Measurements from ENCODE around the gene PTPN21. TPM values are rescaled to one million over a fixed set of nuclear protein-coding genes. Genes with fewer than 3 reads are reported as not detected.

PTPN21 gene
- total and polyA plus RNA-seq, 2 experiments from 2014 or later = 8.1 to 16.3 TPM

GRCh38 chr14:88518592-88519512 is 36.0 kb downstream of the PTPN21 start:
- H3K27ac ChIP-seq = no peak overlapping the region
- WGBS (ENCODE audit: low lambda C conversion rate, missing lambda C conversion rate) = 85% methylated on average over 5 of the region's 5 CpGs
- peaks cover 21% of the 10 kb centered on the region for H3K79me2 ChIP-seq
- no peaks in the 10 kb centered on the region for H3K27me3 ChIP-seq
- no peak overlapping the region for H2AFZ ChIP-seq
- H3K9me2 ChIP-seq (replicated peaks; ENCODE audit: insufficient read depth) = no peaks in the 10 kb centered on the region
- no peak overlapping the region for H3K4me3 ChIP-seq
- DNase-seq (ENCODE audit: low spot score) = no peak
- H3K9me3 ChIP-seq (ENCODE audit: low read depth) = no peaks in the 10 kb centered on the region
- H3K4me2 ChIP-seq = no peak overlapping the region
- no peaks in the 10 kb centered on the region for H4K20me1 ChIP-seq (ENCODE audit: insufficient read depth, poor library complexity, severe bottlenecking)
- TF ChIP-seq CTCF (IDR thresholded peaks at IDR 0.05; ENCODE audit: poor library complexity) (no peak), EZH2phosphoT487 (IDR thresholded peaks at IDR 0.05; ENCODE audit: low read depth, severe bottlenecking, unreplicated experiment) (no peak), EZH2 (IDR thresholded peaks at IDR 0.05; ENCODE audit: borderline replicate concordance) (no peak)
- no peaks in the 10 kb centered on the region for H3K36me3 ChIP-seq (replicated peaks; ENCODE audit: insufficient read depth, low read depth)
- H3K4me1 ChIP-seq (ENCODE audit: insufficient read depth) = peaks cover 8% of the 10 kb centered on the region

- Histone ChIP-seq H2AFZ (no peak overlapping the region), H3K36me3 (replicated peaks; ENCODE audit: insufficient read depth, low read depth) (no peaks in the 10 kb centered on the region), H3K4me2 (peak overlapping the region; percentile 72), H3K4me1 (ENCODE audit: insufficient read depth) (peaks cover 8% of the 10 kb centered on the region), H3K4me3 (no peak overlapping the region), H3K79me2 (peaks cover 21% of the 10 kb centered on the region), H3K9me2 (replicated peaks; ENCODE audit: insufficient read depth) (no peaks in the 10 kb centered on the region), H4K20me1 (ENCODE audit: insufficient read depth, poor library complexity, severe bottlenecking) (no peaks in the 10 kb centered on the region), H3K27ac (peak overlapping the region; percentile 69), H3K9me3 (ENCODE audit: low read depth) (no peaks in the 10 kb centered on the region), H3K27me3 (no peaks in the 10 kb centered on the region)
- 56% methylated on average over 7 of the region's 7 CpGs for WGBS (ENCODE audit: low lambda C conversion rate, missing lambda C conversion rate)
- peak; percentile 44 for DNase-seq (ENCODE audit: low spot score)
- no peak for TF ChIP-seq EZH2 (IDR thresholded peaks at IDR 0.05; ENCODE audit: borderline replicate concordance)
- no peak for TF ChIP-seq EZH2phosphoT487 (IDR thresholded peaks at IDR 0.05; ENCODE audit: low read depth, severe bottlenecking, unreplicated experiment)
- no peak for TF ChIP-seq CTCF (IDR thresholded peaks at IDR 0.05; ENCODE audit: poor library complexity)
Observed at GRCh38 chr14:88516861-88517357, 37.9 kb downstream of the PTPN21 start.

GRCh38 chr14:88515499-88516221 is 39.1 kb downstream of the PTPN21 start:
- H3K9me2 ChIP-seq (replicated peaks; ENCODE audit: insufficient read depth) = no peaks in the 10 kb centered on the region
- H4K20me1 ChIP-seq (ENCODE audit: insufficient read depth, poor library complexity, severe bottlenecking) = no peaks in the 10 kb centered on the region
- no peak for TF ChIP-seq CTCF (IDR thresholded peaks at IDR 0.05; ENCODE audit: poor library complexity)
- TF ChIP-seq EZH2 (IDR thresholded peaks at IDR 0.05; ENCODE audit: borderline replicate concordance) = no peak
- TF ChIP-seq EZH2phosphoT487 (IDR thresholded peaks at IDR 0.05; ENCODE audit: low read depth, severe bottlenecking, unreplicated experiment) = no peak
- H3K79me2 ChIP-seq = peaks cover 16% of the 10 kb centered on the region
- no peaks in the 10 kb centered on the region for H3K36me3 ChIP-seq (replicated peaks; ENCODE audit: insufficient read depth, low read depth)
- DNase-seq (ENCODE audit: low spot score) = peak; percentile 10
- H3K27me3 ChIP-seq = no peaks in the 10 kb centered on the region
- H3K9me3 ChIP-seq (ENCODE audit: low read depth) = no peaks in the 10 kb centered on the region
- H3K27ac ChIP-seq = peak overlapping the region; percentile 69
- peaks cover 8% of the 10 kb centered on the region for H3K4me1 ChIP-seq (ENCODE audit: insufficient read depth)
- peak overlapping the region; percentile 72 for H3K4me2 ChIP-seq
- no peak overlapping the region for H3K4me3 ChIP-seq
- no peak overlapping the region for H2AFZ ChIP-seq
- WGBS (ENCODE audit: low lambda C conversion rate, missing lambda C conversion rate) = 52% methylated on average over 1 of the region's 1 CpG
